Stimulated activated CD4-positive, alpha-beta T cell treated with anti-CD3 and anti-CD28 coated beads, Interleukin-1b, Interleukin-23, amount 100 ng/mL, for 24 hours (primary cell): ENCODE data around the gene PTPRM.

Experiments
- DNase-seq, 4 experiments: peaks; one replicate each; pipeline ENCODE4 v3.0.0-alpha.2; 2020; ENCODE audit warnings: low read depth in 4 of 4, low spot score in 1 of 4

The PTPRM gene

DNA sequence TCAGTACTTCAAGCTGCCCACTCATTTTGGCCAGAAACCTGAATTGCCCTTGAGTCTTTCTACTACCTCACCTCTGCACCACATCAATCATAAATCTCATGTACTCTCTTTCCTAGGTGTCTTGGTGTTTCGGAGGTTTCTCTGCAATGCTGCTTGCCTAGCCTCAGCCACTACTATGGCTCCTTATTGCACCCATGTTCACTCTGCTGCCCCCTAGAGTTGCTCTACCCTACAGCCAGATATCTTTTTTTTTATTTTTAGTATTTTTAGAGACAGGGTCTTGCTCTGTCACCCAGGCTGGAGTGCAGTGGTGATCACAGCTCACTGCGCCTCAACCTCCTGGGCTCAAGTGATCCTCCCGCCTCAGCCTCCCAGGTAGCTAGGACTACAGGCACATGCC, 413.0 kb downstream of the PTPRM start:
- no peak for DNase-seq

- no peak for DNase-seq
These were observed 413.5 kb downstream of the PTPRM start for GRCh38 chr18:7980656-7981055.

- no peak for DNase-seq
These were observed 415.1 kb downstream of the PTPRM start for GRCh38 chr18:7982216-7982615.

DNA sequence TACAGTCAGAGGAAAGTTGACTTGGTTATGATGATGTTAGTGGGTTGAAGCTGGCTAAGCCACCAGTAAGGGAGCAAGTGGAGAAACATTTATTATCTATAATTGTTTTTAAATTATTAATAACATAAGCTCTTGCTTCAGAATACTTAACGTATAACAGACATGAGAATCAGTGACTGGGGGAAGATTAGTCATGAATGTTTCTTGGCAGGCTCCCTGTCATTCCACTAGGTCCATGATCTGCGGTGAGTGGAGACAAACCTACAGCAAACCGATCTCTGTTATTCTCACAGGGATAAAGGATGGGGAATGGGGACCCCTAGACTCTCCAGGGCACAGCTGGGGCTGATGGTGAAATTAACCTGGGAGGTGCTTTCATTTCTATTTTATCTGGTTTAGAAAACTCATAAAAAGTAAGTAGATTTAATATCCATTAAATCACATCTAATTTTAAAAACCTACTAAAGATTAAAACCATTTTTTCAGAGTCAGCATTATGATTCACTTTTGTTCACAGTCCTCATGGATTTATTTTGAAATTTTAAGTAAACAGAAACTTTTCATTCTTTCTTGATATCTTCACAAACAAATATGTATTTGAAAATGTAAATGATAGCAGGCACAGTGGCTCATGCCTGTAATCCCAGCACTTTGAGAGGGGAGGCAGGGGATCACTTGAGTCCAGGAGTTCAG, 420.3 kb downstream of the PTPRM start:
- no peak for DNase-seq

- no peak for DNase-seq
These were observed 423.6 kb downstream of the PTPRM start for GRCh38 chr18:7990670-7991069.

DNA sequence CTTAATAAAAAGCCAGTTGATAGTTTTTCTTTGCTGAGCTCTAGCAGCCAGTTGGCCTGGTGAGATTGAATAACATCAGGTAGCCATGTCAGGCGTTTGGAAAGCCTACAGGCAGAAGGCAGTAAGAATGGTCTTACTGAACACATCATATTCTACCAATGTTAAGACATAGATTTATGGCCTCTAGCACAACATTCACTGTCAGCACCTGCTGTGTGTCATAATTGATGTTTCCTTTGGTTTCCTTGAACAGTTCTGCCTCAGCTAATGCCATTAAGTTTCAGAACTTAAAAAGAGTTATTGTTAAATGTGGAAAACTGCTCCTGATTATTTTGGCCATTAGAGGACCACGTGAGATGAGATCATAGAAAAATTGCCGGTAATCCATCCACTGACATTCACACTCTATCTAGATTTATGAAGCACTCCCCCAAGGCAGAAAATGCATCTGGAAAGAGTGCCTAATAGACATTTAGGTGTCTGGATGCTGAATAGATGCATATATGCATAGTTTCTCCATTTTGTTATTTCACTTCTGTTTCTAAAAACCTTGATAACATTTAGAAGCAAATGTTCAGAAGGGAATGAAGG, 434.7 kb downstream of the PTPRM start:
- no peak for DNase-seq

GRCh38 chr18:8003878-8004675, 437.0 kb downstream of the PTPRM start:
- no peak for DNase-seq

GRCh38 chr18:8004792-8005191, 437.7 kb downstream of the PTPRM start:
- DNase-seq, result no peak

GRCh38 chr18:8005870-8006569, 438.9 kb downstream of the PTPRM start:
- DNase-seq, result no peak

DNA sequence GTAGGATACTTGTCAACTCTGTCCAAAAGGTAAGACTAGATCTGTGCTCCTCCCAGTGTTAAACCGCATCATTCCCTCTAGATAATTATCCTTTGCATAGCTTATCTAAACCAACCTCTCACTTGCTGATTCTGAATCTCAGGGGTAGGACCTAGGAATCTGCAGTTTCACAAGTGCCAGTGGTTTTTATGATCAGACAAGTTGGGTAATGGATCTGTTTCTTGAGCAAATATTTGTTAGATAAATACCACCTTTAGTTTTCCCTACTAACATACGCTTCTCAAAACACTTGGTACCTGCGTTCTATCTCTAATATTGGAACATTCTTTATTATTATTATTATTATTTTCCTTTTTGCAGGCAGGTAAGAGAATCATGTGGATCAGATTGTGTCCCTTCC, 439.9 kb downstream of the PTPRM start:
- DNase-seq, result no peak

DNA sequence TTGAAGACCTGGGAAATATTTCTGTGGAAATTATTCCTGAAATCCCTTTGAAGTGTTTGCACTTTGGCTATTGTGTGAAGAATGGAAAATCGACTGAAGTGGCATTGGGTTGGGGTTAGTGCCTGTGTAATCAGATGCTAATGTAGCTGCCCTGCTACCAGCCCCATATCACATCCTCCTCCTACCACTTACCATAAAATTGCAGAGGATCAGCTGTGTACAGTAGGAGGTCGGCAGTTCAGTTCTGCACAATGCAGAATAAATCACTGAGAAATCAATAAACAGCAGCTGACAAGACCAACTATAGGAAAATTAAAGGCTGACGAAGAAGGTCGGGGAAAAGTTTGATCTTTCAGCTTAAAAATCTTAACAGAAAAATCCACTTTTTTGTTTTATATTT, 440.9 kb downstream of the PTPRM start:
- no peak for DNase-seq

DNA sequence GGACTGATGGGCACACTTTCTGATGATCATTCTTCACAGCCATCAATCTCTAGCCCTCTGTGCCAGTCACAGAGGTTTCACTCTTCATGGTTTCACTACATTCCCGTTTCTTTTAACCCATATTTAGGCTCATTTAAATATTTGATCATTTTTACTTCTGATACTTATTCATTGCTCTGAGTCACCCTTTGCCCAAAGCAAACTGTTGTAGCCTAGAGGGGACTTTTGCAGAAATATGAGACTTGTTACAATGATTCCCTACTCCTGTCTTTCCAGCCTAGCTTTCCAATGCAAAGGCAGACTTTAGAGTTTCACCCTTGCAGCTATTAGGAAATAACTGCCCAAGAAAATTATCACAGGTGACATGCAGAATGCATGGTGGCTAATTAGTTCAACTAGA, 444.2 kb downstream of the PTPRM start:
- DNase-seq, result no peak

- DNase-seq, result no peak
These were observed 444.8 kb downstream of the PTPRM start for GRCh38 chr18:8011906-8012305.

- no peak for DNase-seq
These were observed 451.7 kb downstream of the PTPRM start for GRCh38 chr18:8018701-8019331.

DNA sequence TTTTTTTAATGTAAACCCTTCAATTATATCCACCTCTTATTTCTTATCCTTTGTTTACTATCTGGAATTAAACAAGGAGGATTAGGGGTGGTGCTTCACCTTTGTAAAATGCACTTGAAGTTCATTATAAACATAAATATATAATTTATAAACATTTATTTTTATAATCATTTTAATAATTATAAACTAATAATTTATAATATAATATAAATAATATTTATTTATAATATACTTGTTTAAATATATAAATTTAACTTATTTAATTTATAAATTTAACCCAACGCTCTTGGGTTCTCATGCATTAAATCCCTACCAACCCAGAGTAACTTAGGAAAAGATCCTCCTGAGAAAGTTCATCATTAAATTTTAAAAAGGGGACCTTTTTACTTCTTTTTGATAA, 452.5 kb downstream of the PTPRM start:
- no peak for DNase-seq

DNA sequence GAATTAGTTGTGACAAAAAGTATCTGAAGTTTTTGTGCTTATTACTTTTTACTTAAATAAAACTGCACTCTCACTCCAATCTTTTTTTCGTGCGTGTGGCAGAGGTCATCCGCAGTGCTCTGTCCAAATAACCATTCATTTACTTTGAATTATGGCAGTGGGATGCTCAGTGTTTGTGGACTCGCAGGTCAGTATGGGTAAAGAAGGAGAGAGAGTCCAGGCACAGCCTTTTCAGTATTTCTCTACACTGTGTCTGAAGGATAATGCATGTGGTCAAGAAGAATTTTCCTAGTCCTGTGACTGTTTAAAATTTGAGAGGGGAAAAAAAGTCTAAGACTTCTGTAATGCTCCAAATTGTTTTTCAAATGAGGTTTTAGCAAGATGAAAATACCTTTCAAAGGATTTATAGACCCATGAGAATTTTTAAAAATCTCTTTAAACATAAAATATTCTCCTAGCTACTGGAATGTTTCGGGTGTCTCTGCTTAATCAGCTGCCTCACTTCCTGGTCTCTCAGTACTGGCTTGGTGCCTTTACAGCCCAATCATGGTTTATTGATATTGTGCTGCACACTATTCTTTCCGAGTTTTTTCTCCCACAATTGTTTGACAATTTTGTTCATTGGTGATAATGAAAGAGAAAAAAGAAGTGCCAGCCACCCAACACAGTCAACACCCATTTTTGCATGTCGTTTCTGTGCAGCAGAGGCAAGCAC, 453.2 kb downstream of the PTPRM start:
- no peak for DNase-seq

DNA sequence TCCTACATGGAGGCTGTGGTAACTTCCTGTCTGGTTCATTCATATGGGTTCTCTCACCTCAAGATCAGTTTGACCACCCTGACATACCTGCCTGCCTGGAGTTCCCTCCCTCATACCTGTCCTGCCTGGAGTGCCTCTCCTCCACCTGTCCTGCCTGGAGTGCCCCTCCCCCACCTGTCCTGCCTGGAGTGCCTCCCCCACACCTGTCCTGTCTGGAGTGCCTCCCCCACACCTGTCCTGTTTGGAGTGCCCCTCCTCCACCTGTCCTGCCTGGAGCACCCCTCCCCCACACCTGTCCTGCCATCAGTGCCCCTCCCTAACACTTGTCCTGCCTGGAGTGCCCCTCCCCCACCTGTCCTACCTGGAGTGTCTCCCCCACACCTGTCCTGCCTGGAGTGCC, 461.9 kb downstream of the PTPRM start:
- no peak for DNase-seq

DNA sequence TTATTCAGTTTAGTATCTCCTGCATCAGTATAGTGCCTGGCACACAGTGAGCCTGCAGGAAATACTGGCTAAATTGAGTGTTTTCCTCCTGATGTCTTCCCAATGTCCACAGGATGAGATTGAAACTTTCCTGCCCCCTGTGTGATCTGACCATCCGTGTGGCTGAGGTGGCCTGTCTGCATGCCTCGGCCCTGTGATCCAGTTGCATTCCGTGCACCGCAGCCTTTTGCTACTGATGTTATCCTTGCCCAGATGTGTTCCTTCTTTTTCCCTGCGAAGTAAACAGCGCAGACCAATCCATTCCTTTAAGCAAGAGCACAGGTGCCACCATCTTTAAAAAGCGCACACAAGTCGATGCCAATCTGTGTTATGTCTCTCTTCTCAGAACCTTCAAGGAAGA, 462.6 kb downstream of the PTPRM start:
- no peak for DNase-seq

- no peak for DNase-seq
These were observed 463.1 kb downstream of the PTPRM start for GRCh38 chr18:8030201-8030600.

DNA sequence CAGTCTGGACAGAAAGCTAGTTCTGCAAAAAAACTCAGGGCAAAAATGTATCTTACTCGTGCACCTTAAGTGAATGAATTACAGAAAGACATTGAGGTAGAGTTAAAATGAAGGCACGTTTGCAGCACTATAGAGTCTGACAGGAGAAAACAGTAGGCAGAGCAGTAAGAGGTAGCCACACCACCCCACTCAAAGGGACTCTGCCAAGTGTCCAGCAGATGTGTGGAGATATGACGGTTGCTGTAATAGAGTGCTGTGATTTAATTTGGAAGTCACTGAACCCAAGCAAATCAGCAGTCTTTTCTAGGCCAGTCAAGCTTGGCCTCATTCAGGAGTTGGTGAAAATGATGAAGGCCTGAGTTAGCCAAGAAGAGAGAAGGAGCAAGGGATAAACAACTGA, 464.4 kb downstream of the PTPRM start:
- no peak for DNase-seq

DNA sequence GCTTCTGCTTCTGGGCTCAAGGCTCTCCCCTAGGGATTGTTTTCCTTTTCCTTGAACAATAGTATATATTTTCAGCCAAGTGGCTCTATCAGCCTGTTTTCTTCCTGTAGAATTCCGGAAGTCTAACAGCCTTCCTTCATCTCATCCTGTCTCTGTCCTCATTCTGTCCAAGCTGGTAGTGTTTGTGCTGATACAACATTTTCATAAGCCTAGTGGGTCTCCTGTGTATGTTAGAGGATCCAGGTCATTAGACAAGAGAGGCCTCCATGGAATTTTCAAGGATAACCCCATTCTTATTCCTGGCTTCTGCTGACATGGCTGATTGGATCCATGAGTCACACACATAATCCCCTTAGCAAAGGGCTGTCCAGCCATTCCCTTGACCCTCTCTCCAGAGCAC, 467.6 kb downstream of the PTPRM start:
- no peak for DNase-seq
